Calu3 (cell line): Measurements from ENCODE around the gene TBCEL. TPM values are rescaled to one million over a fixed set of nuclear protein-coding genes. Genes with fewer than 3 reads are reported as not detected.
A peak's percentile ranks its signal among the peaks of the same experiment; 100 is the strongest.

Source experiments
- BruUV-seq: library from RNA; stranded (reverse); fragments of 400-500 nt; replicated peaks from 2 replicates; lab custom pipeline; 2021; lab: Mats Ljungman, UMichigan
- CTCF ChIA-PET: fragments of 300-600 bp; sonication (Branson Sonifier 250); formaldehyde crosslinking; loops from one replicate; lab custom pipeline; 2022; ENCODE audit warnings: antibody characterized with exemption; lab: Charles Lee
- DNase-seq: peaks from one replicate; pipeline ENCODE4 v3.0.0; 2022
- H3K27ac Mint-ChIP-seq: one replicate; pipeline ENCODE4 v1.8.0; 2022; ENCODE audit warnings: mixed read lengths; ENCODE audit not compliant: unreplicated experiment
- H3K27me3 Mint-ChIP-seq: one replicate; pipeline ENCODE4 v1.8.0; 2022; ENCODE audit warnings: mixed read lengths; ENCODE audit not compliant: unreplicated experiment
- H3K36me3 Mint-ChIP-seq: one replicate; pipeline ENCODE4 v1.8.0; 2022; ENCODE audit warnings: mild to moderate bottlenecking, moderate library complexity, mixed read lengths; ENCODE audit not compliant: insufficient read depth, unreplicated experiment
- H3K4me1 Mint-ChIP-seq: one replicate; pipeline ENCODE4 v1.8.0; 2022; ENCODE audit warnings: mild to moderate bottlenecking, low read depth, mixed read lengths; ENCODE audit not compliant: unreplicated experiment
- H3K4me3 Mint-ChIP-seq: one replicate; pipeline ENCODE4 v1.8.0; 2022; ENCODE audit warnings: mild to moderate bottlenecking, low read depth, moderate library complexity, mixed read lengths; ENCODE audit not compliant: unreplicated experiment
- H3K9me3 Mint-ChIP-seq: one replicate; pipeline ENCODE4 v1.8.0; 2022; ENCODE audit warnings: low read depth, mixed read lengths; ENCODE audit not compliant: unreplicated experiment
- CTCF ChIP-seq: fragments of 200-600 bp; IDR thresholded peaks from one replicate; pipeline ENCODE4 v1.8.0; 2022; ENCODE audit warnings: antibody characterized with exemption; ENCODE audit not compliant: unreplicated experiment
- intact Hi-C: fragments of 100-400 bp; cut with micrococcal nuclease; formaldehyde crosslinking; loops from one replicate; pipeline ENCODE4 v1.10.0; 2022; ENCODE audit not compliant: unreplicated experiment
- total RNA-seq: library from RNA; stranded (reverse); gene quantifications from 2 replicates; pipeline ENCODE4 v1.2.3, GENCODE V29; 2022

Gene TBCEL
- total RNA-seq, 1 experiment from 2014 or later: 0.80 TPM

- H3K4me3 Mint-ChIP-seq: no peak overlapping the region
- H3K36me3 Mint-ChIP-seq: no peaks in the 10 kb centered on the region
- CTCF ChIA-PET: no interaction called here
- no TSS peak for BruUV-seq
- no peak for DNase-seq
- intact Hi-C loops: no loop called here
- no peak overlapping the region for H3K27ac Mint-ChIP-seq
- TF ChIP-seq CTCF: no peak
- H3K27me3 Mint-ChIP-seq: peaks cover 21% of the 10 kb centered on the region
- H3K9me3 Mint-ChIP-seq: peaks cover 2% of the 10 kb centered on the region
- H3K4me1 Mint-ChIP-seq: peaks cover 9% of the 10 kb centered on the region
Measured at GRCh38 chr11:121047926-121048325, 24.0 kb downstream of the TBCEL start.

GRCh38 chr11:121048464-121049233 is 24.7 kb downstream of the TBCEL start:
- no peak for DNase-seq
- Mint-ChIP-seq H3K27me3 (peaks cover 14% of the 10 kb centered on the region), H3K27ac (peak overlapping the region; percentile 17), H3K9me3 (peaks cover under 1% of the 10 kb centered on the region), H3K4me1 (peaks cover 9% of the 10 kb centered on the region), H3K36me3 (no peaks in the 10 kb centered on the region), H3K4me3 (no peak overlapping the region)
- CTCF ChIA-PET: no interaction called here
- no TSS peak for BruUV-seq
- no peak for TF ChIP-seq CTCF
- intact Hi-C loops: no loop called here

GRCh38 chr11:121053244-121053643 is 29.3 kb downstream of the TBCEL start:
- CTCF ChIA-PET: no interaction called here
- Mint-ChIP-seq H3K4me3 (no peak overlapping the region), H3K36me3 (no peaks in the 10 kb centered on the region), H3K27ac (no peak overlapping the region), H3K4me1 (peaks cover 8% of the 10 kb centered on the region), H3K9me3 (no peaks in the 10 kb centered on the region), H3K27me3 (no peaks in the 10 kb centered on the region)
- TF ChIP-seq CTCF: no peak
- intact Hi-C loops: no loop called here
- no peak for DNase-seq
- BruUV-seq: no TSS peak

- BruUV-seq: no TSS peak
- no peak for TF ChIP-seq CTCF
- H3K27me3 Mint-ChIP-seq: no peaks in the 10 kb centered on the region
- H3K4me1 Mint-ChIP-seq: no peaks in the 10 kb centered on the region
- CTCF ChIA-PET: no interaction called here
- H3K9me3 Mint-ChIP-seq: no peaks in the 10 kb centered on the region
- no peak overlapping the region for H3K4me3 Mint-ChIP-seq
- intact Hi-C loops: no loop called here
- H3K36me3 Mint-ChIP-seq: no peaks in the 10 kb centered on the region
- no peak for DNase-seq
- no peak overlapping the region for H3K27ac Mint-ChIP-seq
Measured at GRCh38 chr11:121054266-121054665, 30.4 kb downstream of the TBCEL start.
